ENCODE data around the gene NELFB. TPM values are rescaled to one million over a fixed set of nuclear protein-coding genes. Genes with fewer than 3 reads are reported as not detected.

The NELFB gene
- total and polyA plus RNA-seq, 2 donors (not counting 1 experiment from before 2014, with no cell fraction given): 53.7 to 55.8 TPM

- H3K27me3 Mint-ChIP-seq: no peaks in the 10 kb centered on the region
- no peak overlapping the region for H3K9ac ChIP-seq (ENCODE audit: low read length)
- TF ChIP-seq EZH2 (IDR thresholded peaks at IDR 0.05; ENCODE audit: borderline replicate concordance, insufficient read depth, low read depth, low read length, poor library complexity, severe bottlenecking) (no peak), CTCF (IDR thresholded peaks at IDR 0.05) (no peak)
- H3K4me2 ChIP-seq (replicated peaks; ENCODE audit: low read depth, low read length, poor library complexity, severe bottlenecking): no peak overlapping the region
- H3K27ac Mint-ChIP-seq: no peak overlapping the region
- no peaks in the 10 kb centered on the region for H4K20me1 ChIP-seq (ENCODE audit: control insufficient read depth, insufficient read depth, low read length, poor library complexity, severe bottlenecking)
- no peaks in the 10 kb centered on the region for H3K79me2 ChIP-seq (ENCODE audit: control insufficient read depth, insufficient read depth, low read length)
- H3K27me3 ChIP-seq (replicated peaks in 1 of 4; ENCODE audit: control extremely low read depth in 1 of 4, control insufficient read depth in 3 of 4, insufficient read depth in 4 of 4, low read length in 3 of 4): no peaks in the 10 kb centered on the region
- intact Hi-C loops (cut with micrococcal nuclease): loop anchor here (5.0 kb wide), 1 partner anchor 387 kb away; the partner anchor contains the start of gene ARRDC1
- H3K4me3 Mint-ChIP-seq: peak overlapping the region; percentile 57
- 92% methylated on average over 52 of the region's 52 CpGs for WGBS (ENCODE audit: insufficient coverage)
- H3K4me1 Mint-ChIP-seq: peaks cover 12% of the 10 kb centered on the region
- no peaks in the 10 kb centered on the region for H3K9me3 Mint-ChIP-seq (ENCODE audit: insufficient read depth)
- no peaks in the 10 kb centered on the region for H3K9me3 ChIP-seq (ENCODE audit: control extremely low read depth in 1 of 3, control insufficient read depth in 2 of 3, insufficient read depth in 1 of 3, low read length in 2 of 3)
- H3K27ac ChIP-seq (ENCODE audit: low read length in 2 of 2): no peak overlapping the region
- ChIA-PET CTCF (interaction anchor here (0.6 kb wide), 1 partner anchor 16 kb away, joined by 3 read pairs; no protein-coding TSS in a partner anchor), POLR2A (interaction anchor here (0.6 to 1.1 kb wide), 2 partner anchors 19 to 107 kb away, joined by 3 to 6 read pairs; partner anchors contain the start of gene TPRN)
- H2AFZ ChIP-seq (ENCODE audit: insufficient read depth, low read depth, low read length, poor library complexity, severe bottlenecking): no peak overlapping the region
- ATAC-seq (ENCODE audit: low read depth) (no peak), DNase-seq (no peak)
- peaks cover 9 to 25% of the 10 kb centered on the region in 2 donors for H3K4me1 ChIP-seq (ENCODE audit: control insufficient read depth in 2 of 2, insufficient read depth in 2 of 2, low read length in 2 of 2)
- no peak overlapping the region for H3K4me3 ChIP-seq (ENCODE audit: control extremely low read depth in 1 of 5, extremely low read depth in 1 of 5, insufficient read depth in 1 of 5, low read depth in 2 of 5, low read length in 4 of 5)
- no peaks in the 10 kb centered on the region for H3K36me3 ChIP-seq (replicated peaks in 1 of 2; ENCODE audit: control extremely low read depth in 1 of 2, control insufficient read depth in 1 of 2, extremely low read depth in 1 of 2, insufficient read depth in 2 of 2, low read length in 1 of 2)
Measured at GRCh38 chr9:137220317-137221094, 34.6 kb upstream of the NELFB start.

- Histone ChIP-seq H4K20me1 (ENCODE audit: control insufficient read depth, insufficient read depth, low read length, poor library complexity, severe bottlenecking) (no peaks in the 10 kb centered on the region), H3K4me2 (replicated peaks; ENCODE audit: low read depth, low read length, poor library complexity, severe bottlenecking) (peak overlapping the region; percentile 95), H3K79me2 (ENCODE audit: control insufficient read depth, insufficient read depth, low read length) (no peaks in the 10 kb centered on the region), H3K27me3 (replicated peaks in 1 of 4; ENCODE audit: control extremely low read depth in 1 of 4, control insufficient read depth in 3 of 4, insufficient read depth in 4 of 4, low read length in 3 of 4) (peaks cover 0 to 2% (median 0%) of the 10 kb centered on the region in 4 experiments), H3K27ac (ENCODE audit: low read length in 2 of 2) (no peak overlapping the region), H3K36me3 (replicated peaks in 1 of 2; ENCODE audit: control extremely low read depth in 1 of 2, control insufficient read depth in 1 of 2, extremely low read depth in 1 of 2, insufficient read depth in 2 of 2, low read length in 1 of 2) (no peaks in the 10 kb centered on the region), H2AFZ (ENCODE audit: insufficient read depth, low read depth, low read length, poor library complexity, severe bottlenecking) (no peak overlapping the region), H3K4me3 (ENCODE audit: control extremely low read depth in 1 of 5, extremely low read depth in 1 of 5, insufficient read depth in 1 of 5, low read depth in 2 of 5, low read length in 4 of 5) (no peak overlapping the region), H3K9ac (ENCODE audit: low read length) (no peak overlapping the region), H3K4me1 (ENCODE audit: control insufficient read depth in 2 of 2, insufficient read depth in 2 of 2, low read length in 2 of 2) (peaks cover 9 to 25% of the 10 kb centered on the region in 2 donors), H3K9me3 (ENCODE audit: control extremely low read depth in 1 of 3, control insufficient read depth in 2 of 3, insufficient read depth in 1 of 3, low read length in 2 of 3) (no peaks in the 10 kb centered on the region)
- Mint-ChIP-seq H3K9me3 (ENCODE audit: insufficient read depth) (no peaks in the 10 kb centered on the region), H3K4me1 (peaks cover 12% of the 10 kb centered on the region), H3K27ac (no peak overlapping the region), H3K4me3 (peak overlapping the region; percentile 57), H3K27me3 (no peaks in the 10 kb centered on the region)
- intact Hi-C loops (cut with micrococcal nuclease): loop anchor here (5.0 kb wide), 1 partner anchor 386 kb away; the partner anchor contains the start of gene ARRDC1
- 97% methylated on average over 6 of the region's 14 CpGs for WGBS (ENCODE audit: insufficient coverage)
- ATAC-seq (ENCODE audit: low read depth): no peak
- DNase-seq: no peak
- ChIA-PET POLR2A (no interaction called here), CTCF (no interaction called here)
- no peak for TF ChIP-seq CTCF (IDR thresholded peaks at IDR 0.05)
- TF ChIP-seq EZH2 (IDR thresholded peaks at IDR 0.05; ENCODE audit: borderline replicate concordance, insufficient read depth, low read depth, low read length, poor library complexity, severe bottlenecking): no peak
Measured at GRCh38 chr9:137221095-137221505, 34.0 kb upstream of the NELFB start.

Data from B cell (primary cell).